Memory B cell (primary cell): ENCODE measurements around the gene FXYD6.
"Not testable (repeated sequence)": the region's sequence is repeated elsewhere in the genome, so short reads cannot be mapped to it uniquely, and the experiment has no call there.

Experiments used
- ATAC-seq: fragments of 150-1000 bp; cut with Tn5 transposase; 2 replicates; pipeline ENCODE4 v1.10.0; 2021; ENCODE audit warnings: low read depth, mild to moderate bottlenecking, moderate library complexity
- DNase-seq, 2 donors: peaks; one replicate each; pipeline ENCODE4 v3.0.0; 2022; ENCODE audit warnings: low spot score in 2 of 2
- H3K27ac Mint-ChIP-seq: one replicate; pipeline ENCODE4 v1.8.0; 2022; ENCODE audit warnings: mild to moderate bottlenecking, moderate library complexity, mixed read lengths
- H3K27me3 Mint-ChIP-seq: one replicate; pipeline ENCODE4 v1.8.0; 2022; ENCODE audit warnings: mixed read lengths
- H3K36me3 Mint-ChIP-seq: one replicate; pipeline ENCODE4 v1.8.0; 2022; ENCODE audit warnings: mild to moderate bottlenecking, mixed read lengths
- H3K4me1 Mint-ChIP-seq: one replicate; pipeline ENCODE4 v1.8.0; 2022; ENCODE audit warnings: mixed read lengths
- H3K4me3 Mint-ChIP-seq: one replicate; pipeline ENCODE4 v1.8.0; 2022; ENCODE audit warnings: mild to moderate bottlenecking, moderate library complexity, mixed read lengths
- H3K9me3 Mint-ChIP-seq: one replicate; pipeline ENCODE4 v1.8.0; 2022; ENCODE audit warnings: mixed read lengths

The FXYD6 gene

DNA sequence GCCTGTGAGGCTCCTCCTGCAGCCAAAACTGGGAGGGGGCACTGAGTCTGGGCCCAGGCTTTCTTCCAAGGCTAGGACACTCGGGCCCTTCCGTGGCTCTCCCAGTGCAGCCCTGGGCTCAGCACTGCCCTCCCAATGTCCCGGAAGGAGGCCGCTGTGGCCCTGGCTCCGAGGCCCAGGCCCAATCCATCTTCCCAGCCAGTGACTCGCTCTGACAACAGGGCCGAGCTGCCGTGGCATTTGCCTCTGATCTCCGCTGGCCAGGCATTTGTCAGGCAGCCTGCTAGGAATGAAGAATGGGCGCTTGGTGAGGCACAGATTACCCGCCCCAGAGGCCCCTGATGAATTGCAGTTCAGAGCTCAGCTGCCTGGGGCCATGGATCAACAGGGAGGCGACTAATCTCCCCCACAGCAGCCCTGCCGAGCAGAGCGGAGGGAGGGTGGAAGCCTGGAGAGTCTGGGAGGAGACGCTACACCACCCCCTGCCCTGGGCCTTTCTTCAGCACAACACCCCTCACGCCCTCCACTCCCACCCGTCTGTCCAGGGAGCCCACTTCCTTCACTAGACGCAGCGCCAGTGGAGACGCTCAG lies 60.2 kb downstream of the FXYD6 start:
- Mint-ChIP-seq H3K4me1 (peaks cover 38% of the 10 kb centered on the region), H3K36me3 (no peaks in the 10 kb centered on the region), H3K27me3 (no peaks in the 10 kb centered on the region), H3K9me3 (no peaks in the 10 kb centered on the region), H3K4me3 (peak overlapping the region; percentile 33), H3K27ac (peak overlapping the region; percentile 95)
- peak in 1 of 2 donors; percentile 36 for DNase-seq
- ATAC-seq: no peak

DNA sequence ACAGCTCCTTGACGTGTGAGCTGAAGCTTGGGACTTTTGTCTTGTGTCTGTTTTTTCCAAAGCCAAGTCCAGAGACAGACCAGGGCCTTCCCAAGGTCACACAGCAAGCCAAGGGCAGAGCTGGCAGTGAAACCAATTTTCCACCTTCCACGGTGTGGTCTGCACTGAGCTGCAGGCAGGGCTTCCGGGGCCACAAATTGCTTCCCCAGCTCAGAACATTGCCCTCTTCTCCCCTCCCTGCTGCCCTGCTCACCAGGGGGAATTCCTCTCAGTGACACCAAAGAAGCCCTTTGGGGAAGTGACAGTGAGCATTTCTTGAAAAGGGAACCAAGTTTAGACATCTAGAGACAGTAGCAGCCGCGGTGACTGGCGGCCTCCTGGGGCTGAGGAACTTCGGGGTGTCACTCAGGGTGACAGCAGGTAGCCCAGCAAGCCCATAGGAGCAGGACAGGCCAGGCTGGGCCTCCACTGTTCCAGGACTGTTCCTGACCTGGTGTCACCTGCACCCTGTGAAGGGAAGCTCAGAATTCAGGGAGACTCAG lies 61.1 kb downstream of the FXYD6 start:
- peak overlapping the region; percentile 74 for H3K4me3 Mint-ChIP-seq
- peaks cover 38% of the 10 kb centered on the region for H3K4me1 Mint-ChIP-seq
- peaks cover 2% of the 10 kb centered on the region for H3K27me3 Mint-ChIP-seq
- H3K9me3 Mint-ChIP-seq: no peaks in the 10 kb centered on the region
- ATAC-seq: peak; percentile 83
- H3K27ac Mint-ChIP-seq: peak overlapping the region; percentile 95
- peak; percentile 75 to 88 for DNase-seq
- H3K36me3 Mint-ChIP-seq: no peaks in the 10 kb centered on the region

DNA sequence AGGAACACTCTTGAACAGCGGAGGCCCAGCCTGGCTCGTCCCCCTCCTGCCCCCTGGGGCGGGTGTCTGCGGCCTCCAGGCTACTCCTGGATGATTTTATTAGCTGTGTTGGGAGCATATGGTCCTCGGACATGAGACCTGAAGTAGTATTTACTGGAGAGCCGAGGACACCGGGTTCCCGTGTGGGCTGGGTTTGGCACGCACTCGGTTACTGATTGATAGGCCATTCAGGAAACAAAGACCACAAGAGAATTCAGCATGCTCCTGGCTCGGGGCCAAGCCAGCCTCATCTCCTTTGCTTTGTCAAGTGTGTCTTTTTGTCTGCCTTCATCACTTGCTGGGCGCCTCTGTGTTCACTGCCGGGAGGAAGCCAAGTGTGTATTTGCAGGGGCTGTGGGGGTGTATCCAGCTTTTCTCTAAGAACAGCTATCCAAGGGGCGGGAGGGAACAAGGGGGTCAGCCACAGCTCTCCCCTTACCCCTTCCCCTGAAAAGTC lies 61.6 kb downstream of the FXYD6 start:
- peak; percentile 59 for ATAC-seq
- Mint-ChIP-seq H3K27ac (peak overlapping the region; percentile 95), H3K27me3 (peaks cover 4% of the 10 kb centered on the region), H3K4me3 (peak overlapping the region; percentile 74), H3K36me3 (no peaks in the 10 kb centered on the region), H3K4me1 (peaks cover 38% of the 10 kb centered on the region), H3K9me3 (no peaks in the 10 kb centered on the region)
- DNase-seq: peak; percentile 78 to 80

DNA sequence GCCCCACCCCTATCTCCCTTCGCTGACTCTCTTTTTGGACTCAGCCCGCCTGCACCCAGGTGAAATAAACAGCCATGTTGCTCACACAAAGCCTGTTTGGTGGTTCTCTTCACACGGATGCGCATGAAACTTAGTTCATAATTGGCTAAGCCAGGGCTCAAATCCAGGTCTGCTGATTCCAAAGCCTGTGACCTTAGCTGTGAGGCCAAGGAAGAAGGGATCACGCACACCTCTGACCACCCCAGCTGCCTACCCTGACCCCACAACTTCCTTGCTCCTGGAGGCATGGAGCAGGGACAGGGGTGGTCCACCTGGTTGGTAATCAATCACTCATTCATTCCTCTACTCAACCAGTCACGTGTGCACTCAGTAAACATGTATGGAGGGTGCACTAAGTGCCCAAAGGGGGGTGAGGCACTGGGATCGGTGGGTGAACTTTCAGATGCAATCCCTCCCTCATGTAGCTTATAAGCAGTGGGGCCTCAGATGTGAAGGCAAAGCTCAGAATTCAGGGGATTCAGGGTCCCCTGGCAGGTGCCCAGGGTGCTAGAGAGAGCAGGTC lies 62.2 kb downstream of the FXYD6 start:
- Mint-ChIP-seq H3K9me3 (no peaks in the 10 kb centered on the region), H3K4me3 (peak overlapping the region; percentile 74), H3K4me1 (peaks cover 40% of the 10 kb centered on the region), H3K27me3 (peaks cover 5% of the 10 kb centered on the region), H3K36me3 (no peaks in the 10 kb centered on the region), H3K27ac (peak overlapping the region; percentile 95)
- DNase-seq (no peak), ATAC-seq (no peak)

DNA sequence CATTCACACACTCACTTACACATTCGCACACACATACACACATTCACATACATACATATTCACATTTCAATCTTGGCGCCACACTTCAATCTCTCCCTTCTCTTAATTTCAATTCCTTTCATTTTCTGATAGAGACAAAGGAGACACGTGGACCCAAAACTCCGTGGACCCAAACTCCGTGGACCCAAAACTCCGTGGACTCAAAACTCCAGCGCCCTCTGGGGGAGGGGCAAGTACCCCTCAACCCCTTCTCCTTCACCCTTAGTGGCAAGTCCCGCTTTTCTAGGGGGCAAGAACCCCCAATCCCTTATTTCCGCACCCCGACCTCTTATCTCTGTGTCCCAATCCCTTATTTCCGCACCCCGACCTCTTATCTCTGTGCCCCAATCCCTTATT lies 66.4 kb downstream of the FXYD6 start:
- H3K27ac Mint-ChIP-seq: peak overlapping the region; percentile 0

DNA sequence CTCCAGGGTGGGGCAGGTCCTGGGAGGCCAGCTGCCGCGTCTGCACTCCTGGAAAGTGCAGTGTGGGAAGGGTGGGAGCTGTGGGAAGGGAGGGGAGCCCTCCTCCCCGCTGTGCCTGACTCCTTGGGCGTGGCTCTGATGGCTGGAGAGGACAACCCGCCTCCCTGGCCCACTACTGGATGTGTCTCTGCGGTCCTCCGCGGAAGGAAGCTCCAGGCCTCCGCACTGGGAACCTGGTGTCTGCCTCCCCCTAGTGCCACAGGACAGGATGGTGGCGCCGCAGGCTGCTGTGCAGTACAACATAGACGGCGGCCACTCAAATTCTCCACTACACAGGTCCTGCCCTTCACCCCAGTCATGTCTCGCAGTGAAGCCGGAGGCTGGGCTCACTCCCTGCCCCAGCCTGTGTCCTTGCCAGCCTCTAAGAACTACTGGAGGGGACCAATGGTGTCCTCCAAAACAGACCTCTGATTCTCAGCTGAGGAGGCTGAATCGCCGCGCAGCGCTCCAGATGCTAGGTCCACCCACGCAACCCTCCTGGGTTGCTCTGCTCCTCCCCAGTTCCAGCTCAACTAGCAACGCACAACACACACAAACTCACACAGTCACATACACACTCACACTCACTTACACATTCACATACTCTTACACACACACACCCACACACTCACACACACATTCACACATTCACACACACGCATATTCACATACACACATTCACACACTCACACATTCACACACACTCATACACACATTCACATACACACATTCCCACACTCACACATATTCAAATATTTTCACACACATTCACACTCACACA lies 67.0 kb downstream of the FXYD6 start:
- peaks cover 7% of the 10 kb centered on the region for H3K27me3 Mint-ChIP-seq
- ATAC-seq (no peak), DNase-seq (no peak)
- peaks cover 10% of the 10 kb centered on the region for H3K4me1 Mint-ChIP-seq
- H3K4me3 Mint-ChIP-seq: no peak overlapping the region
- H3K27ac Mint-ChIP-seq: peak overlapping the region; percentile 0
- H3K36me3 Mint-ChIP-seq: no peaks in the 10 kb centered on the region
- no peaks in the 10 kb centered on the region for H3K9me3 Mint-ChIP-seq

More for the DNA sequence above, 66.4 kb downstream of the FXYD6 start:
- H3K4me3 Mint-ChIP-seq, ATAC-seq, H3K36me3 Mint-ChIP-seq, H3K27me3 Mint-ChIP-seq, DNase-seq, H3K9me3 Mint-ChIP-seq: not testable (repeated sequence)
- H3K4me1 Mint-ChIP-seq: peaks cover 15% of the 10 kb centered on the region

DNA sequence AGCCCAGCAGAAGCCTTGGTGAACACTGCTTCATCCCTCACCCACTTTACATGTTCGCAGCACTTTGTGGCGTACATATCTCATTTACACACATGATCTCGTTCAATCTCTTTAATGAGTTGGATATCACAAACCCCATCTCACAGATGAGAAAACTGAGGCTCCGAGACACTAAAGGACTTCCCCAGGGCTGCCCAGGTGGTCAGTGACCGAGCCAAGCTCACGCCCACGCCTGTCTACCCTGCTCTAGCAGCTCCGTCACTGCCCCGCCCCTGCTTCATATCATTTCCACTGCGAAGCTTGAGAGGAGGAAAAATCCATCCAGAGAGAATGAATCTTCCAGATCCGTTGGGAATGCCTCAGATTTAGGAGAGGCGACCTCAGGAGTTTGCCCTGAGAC lies 67.7 kb downstream of the FXYD6 start:
- H3K27ac Mint-ChIP-seq: no peak overlapping the region
- H3K4me3 Mint-ChIP-seq: no peak overlapping the region
- no peaks in the 10 kb centered on the region for H3K36me3 Mint-ChIP-seq
- DNase-seq (no peak), ATAC-seq (no peak)
- H3K27me3 Mint-ChIP-seq: peaks cover 7% of the 10 kb centered on the region
- H3K9me3 Mint-ChIP-seq: no peaks in the 10 kb centered on the region
- H3K4me1 Mint-ChIP-seq: peaks cover 9% of the 10 kb centered on the region

DNA sequence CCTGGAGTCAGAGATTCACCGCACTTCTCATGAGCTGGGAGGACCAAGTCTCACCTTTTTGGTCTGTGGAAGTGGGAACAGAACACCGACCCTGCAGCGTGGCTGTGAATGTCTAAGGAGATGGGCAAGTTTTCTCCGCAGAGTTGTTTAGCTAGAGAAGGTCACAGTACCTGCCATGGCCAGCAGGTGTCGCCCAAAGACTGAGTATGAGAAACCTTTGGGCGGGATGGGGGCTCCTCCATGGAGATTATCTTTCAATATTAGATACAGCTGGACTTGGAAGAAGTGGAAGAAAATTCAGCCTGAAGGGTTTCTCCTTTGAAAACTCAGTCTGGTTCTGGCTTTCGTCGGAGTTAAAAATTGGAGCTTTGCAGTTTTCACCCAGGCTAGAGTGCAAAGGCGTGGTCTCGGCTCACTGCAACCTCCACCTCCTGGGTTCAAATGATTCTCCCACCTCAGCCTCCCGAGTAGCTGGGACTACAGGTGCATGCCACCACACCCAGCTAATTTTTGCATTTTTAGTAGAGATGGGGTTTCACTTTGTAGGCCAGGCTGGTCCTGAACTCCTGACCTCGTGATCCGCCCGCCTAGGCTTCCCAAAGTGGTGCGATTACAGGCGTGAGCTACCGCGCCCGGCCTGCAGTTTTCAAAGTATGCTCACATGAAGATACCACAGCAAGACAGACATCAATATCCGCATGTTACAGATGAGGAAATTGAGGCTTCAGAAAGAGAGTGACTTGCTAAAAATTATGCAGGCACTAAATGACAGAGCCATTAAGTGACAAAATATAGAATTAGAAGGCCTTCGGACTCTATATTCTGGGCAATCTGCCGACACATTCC lies 68.8 kb downstream of the FXYD6 start:
- H3K36me3 Mint-ChIP-seq: no peaks in the 10 kb centered on the region
- peak; percentile 77 to 78 for DNase-seq

DNA sequence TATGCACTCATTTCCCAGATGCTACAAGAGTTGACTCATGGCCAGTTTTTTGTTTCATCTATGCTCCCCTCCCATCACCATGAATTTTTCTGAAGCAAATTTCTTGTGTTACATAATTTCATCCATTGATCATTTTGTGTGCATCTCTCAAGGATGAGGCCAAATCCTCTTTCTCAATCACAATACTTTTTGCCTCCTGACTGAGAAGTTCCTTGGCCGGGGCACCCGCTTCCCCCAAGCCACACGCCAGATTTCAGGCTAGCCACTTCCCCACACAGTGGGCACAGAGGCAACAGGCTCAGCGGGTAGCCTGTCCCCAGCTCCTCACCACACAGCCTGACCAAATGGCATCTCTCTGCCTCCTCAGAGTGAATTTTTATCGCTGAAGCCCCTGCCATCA lies 69.6 kb downstream of the FXYD6 start:
- DNase-seq: no peak
- Mint-ChIP-seq H3K27me3 (peaks cover 7% of the 10 kb centered on the region), H3K4me1 (peaks cover 4% of the 10 kb centered on the region)

More for the DNA sequence above, 68.8 kb downstream of the FXYD6 start:
- Mint-ChIP-seq H3K27me3 (peaks cover 7% of the 10 kb centered on the region), H3K4me3 (no peak overlapping the region), H3K9me3 (no peaks in the 10 kb centered on the region), H3K4me1 (peaks cover 7% of the 10 kb centered on the region), H3K27ac (no peak overlapping the region)
- ATAC-seq: peak; percentile 78

DNA sequence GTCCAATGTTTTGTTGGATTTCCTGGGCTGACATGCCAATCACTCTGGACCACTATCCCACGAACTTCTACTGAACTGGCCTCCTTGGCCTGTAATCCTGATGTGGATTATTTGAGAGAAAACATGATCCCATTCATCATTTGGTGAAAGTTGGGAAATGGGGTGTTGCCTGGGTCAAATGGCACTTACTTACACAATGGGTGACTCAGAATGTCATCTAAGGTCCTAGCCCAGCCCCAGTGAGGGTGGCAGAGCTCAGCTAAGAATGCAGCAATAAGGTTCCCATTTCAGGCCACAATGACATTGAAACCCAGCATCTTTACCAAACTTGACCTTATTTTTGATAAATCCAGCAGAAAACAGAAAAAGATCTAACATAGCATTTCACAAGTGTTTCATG lies 71.4 kb downstream of the FXYD6 start:
- no peak overlapping the region for H3K4me3 Mint-ChIP-seq
- peaks cover 5% of the 10 kb centered on the region for H3K27me3 Mint-ChIP-seq
- peaks cover 4% of the 10 kb centered on the region for H3K4me1 Mint-ChIP-seq
- ATAC-seq (no peak), DNase-seq (no peak)
- no peak overlapping the region for H3K27ac Mint-ChIP-seq
- H3K9me3 Mint-ChIP-seq: no peaks in the 10 kb centered on the region
- H3K36me3 Mint-ChIP-seq: no peaks in the 10 kb centered on the region

More for the DNA sequence above, 69.6 kb downstream of the FXYD6 start:
- Mint-ChIP-seq H3K27ac (no peak overlapping the region), H3K36me3 (no peaks in the 10 kb centered on the region), H3K4me3 (no peak overlapping the region), H3K9me3 (no peaks in the 10 kb centered on the region)
- no peak for ATAC-seq

DNA sequence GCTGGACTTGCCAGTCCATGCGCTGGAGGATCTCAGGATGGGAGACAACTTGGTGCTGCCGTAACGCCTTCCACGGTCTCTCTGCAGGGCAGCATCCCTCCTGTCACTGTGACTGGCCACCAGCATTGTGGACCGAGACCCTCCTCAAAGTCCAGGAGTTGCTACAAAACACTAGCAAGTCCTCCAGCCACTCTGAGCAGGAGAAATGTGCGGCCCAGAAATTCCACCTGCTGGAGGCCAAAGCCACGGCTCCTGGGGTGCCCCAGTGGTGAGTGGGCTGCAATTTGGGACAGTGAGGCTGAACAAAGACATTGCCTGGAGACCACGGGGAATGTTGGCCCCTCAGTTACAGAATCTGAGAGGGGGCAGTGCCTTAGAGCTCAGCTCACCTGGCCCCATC lies 72.6 kb downstream of the FXYD6 start:
- ATAC-seq (no peak), DNase-seq (no peak)
- Mint-ChIP-seq H3K4me1 (no peaks in the 10 kb centered on the region), H3K27me3 (peaks cover 1% of the 10 kb centered on the region), H3K9me3 (no peaks in the 10 kb centered on the region), H3K27ac (no peak overlapping the region), H3K4me3 (no peak overlapping the region), H3K36me3 (no peaks in the 10 kb centered on the region)

DNA sequence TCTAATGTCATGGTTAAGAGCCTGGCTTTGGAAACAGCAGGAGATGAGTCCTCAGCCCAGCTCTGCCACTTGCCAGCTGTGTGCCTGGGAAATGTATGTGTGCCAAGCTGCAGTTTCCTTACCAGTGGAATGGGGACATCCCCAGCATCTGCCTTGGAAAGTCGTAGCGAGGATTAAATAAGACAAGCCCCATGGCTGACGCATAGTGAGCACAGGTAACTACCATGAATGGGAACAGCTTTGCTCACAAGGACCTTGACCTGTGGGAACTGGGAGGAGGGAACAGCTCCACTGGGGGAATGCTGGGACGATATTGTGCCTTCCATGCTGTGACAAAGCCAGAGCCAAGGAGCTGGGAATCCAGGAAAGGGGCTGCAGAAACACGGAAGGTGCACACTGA lies 76.8 kb downstream of the FXYD6 start:
- peaks cover 7% of the 10 kb centered on the region for H3K27me3 Mint-ChIP-seq
- H3K4me3 Mint-ChIP-seq: no peak overlapping the region
- H3K36me3 Mint-ChIP-seq: no peaks in the 10 kb centered on the region
- no peak overlapping the region for H3K27ac Mint-ChIP-seq
- peaks cover 6% of the 10 kb centered on the region for H3K4me1 Mint-ChIP-seq
- H3K9me3 Mint-ChIP-seq: no peaks in the 10 kb centered on the region
- DNase-seq (no peak), ATAC-seq (no peak)

DNA sequence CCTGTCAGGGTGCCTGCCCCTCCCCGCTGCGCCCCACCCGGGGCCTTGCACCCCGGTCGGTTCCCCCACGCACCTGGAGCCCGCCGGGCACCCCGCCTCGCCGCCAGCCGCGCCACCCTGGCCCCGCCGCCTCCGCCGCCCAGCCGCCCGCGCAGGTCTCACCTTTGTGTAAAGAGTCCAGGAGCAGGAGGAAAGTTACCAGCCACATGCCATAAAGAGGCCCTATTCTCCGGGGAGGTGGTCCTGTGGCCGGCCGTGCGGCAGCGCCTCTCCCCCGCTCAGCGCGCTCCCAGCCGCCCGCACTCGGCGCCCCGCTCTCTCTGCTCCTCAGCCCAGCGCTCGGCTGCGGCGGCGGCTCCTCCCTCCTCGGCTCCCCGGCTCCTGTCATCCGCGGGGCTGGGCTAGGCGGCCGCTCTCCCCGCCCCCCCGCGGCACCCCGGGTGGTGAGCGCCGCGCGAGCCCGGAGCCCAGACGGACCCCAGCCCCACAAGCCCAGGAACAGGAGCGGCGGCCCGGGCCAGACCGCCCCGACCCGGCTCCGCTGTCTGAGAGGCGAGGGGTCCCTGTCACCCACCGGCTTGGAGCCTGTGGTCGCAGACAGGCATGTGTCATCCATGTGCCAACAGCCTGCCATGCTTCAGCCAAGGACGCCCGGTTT lies 79.5 kb downstream of the FXYD6 start, which contains the start of gene DSCAML1:
TSS of gene DSCAML1 (minus strand) at position 345 of the 658 bp plus-strand sequence. CDS start at position 208, 137 bp downstream.
- peak; percentile 79 for ATAC-seq
- peaks cover 23% of the 10 kb centered on the region for H3K27me3 Mint-ChIP-seq
- DNase-seq: no peak
- peaks cover 6% of the 10 kb centered on the region for H3K4me1 Mint-ChIP-seq
- peak within 1 kb of the TSS; percentile 71 for H3K4me3 Mint-ChIP-seq
- no peaks in the 10 kb centered on the region for H3K36me3 Mint-ChIP-seq
- H3K9me3 Mint-ChIP-seq: no peaks in the 10 kb centered on the region
- H3K27ac Mint-ChIP-seq: no peak within 1 kb of the TSS
